HFFc6 (cell line): ENCODE results near the gene NLRP5. TPM values are rescaled to one million over a fixed set of nuclear protein-coding genes. Genes with fewer than 3 reads are reported as not detected.
A peak's percentile ranks its signal among the peaks of the same experiment; 100 is the strongest.

ENCODE experiments used
- DNase-seq: peaks from one replicate; pipeline ENCODE4 v3.0.0-alpha.2; 2018
- H3K27ac Mint-ChIP-seq: 2 replicates; pipeline ENCODE4 v1.8.0; 2020; ENCODE audit warnings: mild to moderate bottlenecking, mixed read lengths
- H3K27me3 Mint-ChIP-seq: 2 replicates; pipeline ENCODE4 v1.8.0; 2021; ENCODE audit warnings: mild to moderate bottlenecking, moderate library complexity, mixed read lengths; ENCODE audit not compliant: insufficient read depth
- H3K36me3 Mint-ChIP-seq: 2 replicates; pipeline ENCODE4 v1.8.0; 2021; ENCODE audit warnings: low read depth, mixed read lengths
- H3K4me1 Mint-ChIP-seq: 2 replicates; pipeline ENCODE4 v1.8.0; 2020; ENCODE audit warnings: low read depth, mixed read lengths
- H3K4me3 Mint-ChIP-seq: 2 replicates; pipeline ENCODE4 v1.8.0; 2020; ENCODE audit warnings: mild to moderate bottlenecking, moderate library complexity, mixed read lengths
- H3K9me3 Mint-ChIP-seq: 2 replicates; pipeline ENCODE4 v1.8.0; 2020; ENCODE audit warnings: mild to moderate bottlenecking, mixed read lengths
- total RNA-seq, 6 experiments: library from RNA; stranded (reverse); fragmentation: NEBNext Ultra II Directional; extraction: Animal tissue kit (Norgen Biotek cat#: 25700); gene quantifications; 2 replicates in 1 of 6; 3 replicates in 5 of 6; pipeline ENCODE4 v1.2.3, GENCODE V29; 2021
- TF ChIP-seq, protein P1 (sequence below): fragments of 200-600 bp; sonication (generic); IDR thresholded peaks from 2 replicates; pipeline ENCODE4 v1.5.0; 2021; ENCODE audit warnings: antibody characterized with exemption, mild to moderate bottlenecking

NLRP5 gene
- total RNA-seq, 6 experiments from 2014 or later = not detected

DNA sequence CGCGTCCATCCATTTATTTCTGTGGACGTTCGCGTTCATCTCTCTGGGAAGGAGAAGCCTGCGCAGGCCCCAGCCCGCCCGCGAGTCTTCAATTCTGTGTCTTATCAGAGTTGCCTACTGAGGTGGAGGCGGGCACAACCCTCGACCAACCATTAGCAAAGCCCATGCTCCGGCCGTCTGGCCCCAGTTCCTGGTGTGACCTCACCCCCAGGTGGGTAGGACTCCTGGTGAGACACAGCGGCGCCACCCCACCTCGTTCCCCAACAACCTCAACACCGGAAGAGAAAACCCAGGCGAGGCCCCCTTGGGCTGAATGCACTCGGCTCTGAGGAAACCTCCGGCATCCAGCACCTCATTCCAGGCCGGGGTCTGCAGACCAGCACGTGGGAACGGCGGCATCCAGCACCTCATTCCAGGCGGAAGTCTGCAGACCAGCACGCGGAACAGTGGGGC is 119.8 kb downstream of the NLRP5 start:
- no peaks in the 10 kb centered on the region for H3K4me1 Mint-ChIP-seq

DNA sequence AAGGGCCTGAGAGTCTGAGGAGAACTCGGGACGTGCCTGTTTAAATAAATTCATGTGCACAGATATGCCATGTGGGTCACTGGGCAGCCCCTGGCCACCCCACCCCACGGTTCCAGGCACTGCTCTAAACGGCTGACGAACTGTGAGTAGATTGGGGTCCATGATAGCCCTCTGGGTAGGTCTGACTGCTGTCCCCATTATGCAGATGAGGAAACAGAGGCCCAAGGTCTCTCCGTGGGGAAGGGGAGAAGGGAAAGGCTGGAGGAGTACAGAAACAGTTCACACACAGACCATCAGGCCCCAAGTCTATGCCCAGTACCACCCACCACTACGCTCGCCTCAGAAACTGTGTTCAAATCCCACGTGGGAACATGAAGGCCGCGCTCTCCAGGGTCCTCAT is 120.4 kb downstream of the NLRP5 start:
- DNase-seq = no peak
- TF ChIP-seq, protein P1, sequence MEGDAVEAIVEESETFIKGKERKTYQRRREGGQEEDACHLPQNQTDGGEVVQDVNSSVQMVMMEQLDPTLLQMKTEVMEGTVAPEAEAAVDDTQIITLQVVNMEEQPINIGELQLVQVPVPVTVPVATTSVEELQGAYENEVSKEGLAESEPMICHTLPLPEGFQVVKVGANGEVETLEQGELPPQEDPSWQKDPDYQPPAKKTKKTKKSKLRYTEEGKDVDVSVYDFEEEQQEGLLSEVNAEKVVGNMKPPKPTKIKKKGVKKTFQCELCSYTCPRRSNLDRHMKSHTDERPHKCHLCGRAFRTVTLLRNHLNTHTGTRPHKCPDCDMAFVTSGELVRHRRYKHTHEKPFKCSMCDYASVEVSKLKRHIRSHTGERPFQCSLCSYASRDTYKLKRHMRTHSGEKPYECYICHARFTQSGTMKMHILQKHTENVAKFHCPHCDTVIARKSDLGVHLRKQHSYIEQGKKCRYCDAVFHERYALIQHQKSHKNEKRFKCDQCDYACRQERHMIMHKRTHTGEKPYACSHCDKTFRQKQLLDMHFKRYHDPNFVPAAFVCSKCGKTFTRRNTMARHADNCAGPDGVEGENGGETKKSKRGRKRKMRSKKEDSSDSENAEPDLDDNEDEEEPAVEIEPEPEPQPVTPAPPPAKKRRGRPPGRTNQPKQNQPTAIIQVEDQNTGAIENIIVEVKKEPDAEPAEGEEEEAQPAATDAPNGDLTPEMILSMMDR = no peak
- Mint-ChIP-seq H3K27ac (no peak overlapping the region), H3K27me3 (peaks cover 7% of the 10 kb centered on the region), H3K4me3 (no peak overlapping the region), H3K9me3 (no peaks in the 10 kb centered on the region), H3K4me1 (no peaks in the 10 kb centered on the region), H3K36me3 (peaks cover 7% of the 10 kb centered on the region; the same call in 1 of the 2 replicates)

More for the DNA sequence above, 119.8 kb downstream of the NLRP5 start:
- TF ChIP-seq, protein P1 = no peak
- Mint-ChIP-seq H3K4me3 (no peak overlapping the region), H3K27me3 (peaks cover 7% of the 10 kb centered on the region), H3K36me3 (peaks cover 10% of the 10 kb centered on the region), H3K27ac (no peak overlapping the region), H3K9me3 (no peaks in the 10 kb centered on the region)
- no peak for DNase-seq

DNA sequence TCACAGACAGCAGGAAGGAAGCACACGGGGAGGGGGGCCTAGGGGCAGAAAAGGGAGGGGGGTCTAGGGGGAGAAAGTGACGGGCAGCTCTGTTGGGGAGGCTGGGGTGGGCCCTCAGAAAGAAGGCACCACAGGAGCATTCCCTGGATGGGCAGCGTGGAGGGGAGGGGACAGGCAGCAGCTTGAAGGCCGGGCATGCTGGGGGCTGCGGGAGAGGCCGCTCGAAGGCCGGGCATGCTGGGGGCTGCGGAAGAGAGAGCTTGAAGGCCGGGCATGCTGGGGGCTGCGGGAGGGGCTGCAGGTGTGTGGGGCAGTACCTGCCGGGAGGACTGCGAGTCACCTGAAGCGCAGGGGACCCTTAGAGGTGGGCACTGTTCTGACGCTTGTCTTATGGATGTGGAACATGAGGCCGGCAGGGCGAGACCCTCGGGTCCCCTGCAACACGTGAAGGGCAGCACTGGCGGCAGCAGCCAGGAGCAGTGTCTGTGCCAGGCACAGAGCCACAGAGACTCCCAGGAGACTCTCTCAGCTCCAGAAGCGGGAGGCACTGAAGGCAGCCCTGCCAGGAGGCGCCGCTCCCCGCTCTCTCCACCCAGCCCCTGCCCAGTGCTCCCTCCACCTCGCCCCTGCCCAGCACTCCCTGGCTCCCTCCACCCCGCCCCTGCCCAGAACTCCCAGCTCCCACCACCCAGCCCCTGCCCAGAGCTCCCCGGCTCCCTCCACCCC is 121.2 kb downstream of the NLRP5 start:
- peaks cover under 1% of the 10 kb centered on the region; the same call in 1 of the 2 replicates for H3K4me1 Mint-ChIP-seq
- TF ChIP-seq, protein P1 = no peak
- no peak for DNase-seq
- no peaks in the 10 kb centered on the region for H3K9me3 Mint-ChIP-seq
- H3K4me3 Mint-ChIP-seq = no peak overlapping the region
- peaks cover 7% of the 10 kb centered on the region; the same call in 1 of the 2 replicates for H3K36me3 Mint-ChIP-seq
- no peak overlapping the region for H3K27ac Mint-ChIP-seq
- peaks cover 5% of the 10 kb centered on the region for H3K27me3 Mint-ChIP-seq

DNA sequence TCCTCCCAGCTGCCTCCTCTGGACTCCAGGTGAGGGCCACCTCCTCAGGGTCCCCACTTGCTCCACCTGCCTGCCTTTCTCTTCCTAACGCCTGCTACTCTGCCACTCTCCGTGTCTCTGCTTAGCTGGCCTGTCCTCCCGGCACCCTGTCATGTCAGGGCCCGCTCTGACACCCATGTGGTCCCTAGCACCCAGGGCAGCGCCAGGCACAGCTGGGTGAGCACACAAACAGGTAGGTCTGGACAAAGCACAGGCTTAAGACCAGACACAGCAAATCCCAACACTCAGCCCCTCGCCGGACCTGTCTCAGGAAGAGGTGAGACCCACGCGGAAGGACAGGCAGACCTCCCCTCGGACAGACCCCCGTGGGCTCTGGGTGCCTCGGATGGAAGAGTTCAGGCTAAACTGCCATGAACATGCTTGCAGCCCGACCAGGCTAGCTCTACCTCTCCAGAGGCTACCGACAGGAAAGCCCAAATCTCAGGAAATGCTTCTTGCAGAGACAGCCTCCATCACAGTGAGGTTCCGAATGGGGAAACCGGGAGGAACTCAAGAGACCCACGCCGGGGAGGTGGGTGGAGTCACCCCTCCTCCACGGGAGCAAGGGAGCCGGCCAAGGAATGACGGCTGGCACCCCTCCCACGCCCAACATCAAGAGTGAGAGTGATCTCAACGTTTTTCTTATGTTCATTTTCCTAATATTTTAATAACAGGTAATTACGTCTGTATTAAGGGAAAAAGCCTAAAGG is 122.0 kb downstream of the NLRP5 start:
- TF ChIP-seq, protein P1 = no peak
- 0 out of 2 replicates have a peak overlapping the region, but pooled peaks have one; percentile 3 for H3K27ac Mint-ChIP-seq
- no peaks in the 10 kb centered on the region for H3K9me3 Mint-ChIP-seq
- DNase-seq = no peak
- H3K36me3 Mint-ChIP-seq = peaks cover 7% of the 10 kb centered on the region; the same call in 1 of the 2 replicates
- no peak overlapping the region for H3K4me3 Mint-ChIP-seq
- peaks cover 7% of the 10 kb centered on the region; the same call in 1 of the 2 replicates for H3K4me1 Mint-ChIP-seq
- H3K27me3 Mint-ChIP-seq = peaks cover 5% of the 10 kb centered on the region

DNA sequence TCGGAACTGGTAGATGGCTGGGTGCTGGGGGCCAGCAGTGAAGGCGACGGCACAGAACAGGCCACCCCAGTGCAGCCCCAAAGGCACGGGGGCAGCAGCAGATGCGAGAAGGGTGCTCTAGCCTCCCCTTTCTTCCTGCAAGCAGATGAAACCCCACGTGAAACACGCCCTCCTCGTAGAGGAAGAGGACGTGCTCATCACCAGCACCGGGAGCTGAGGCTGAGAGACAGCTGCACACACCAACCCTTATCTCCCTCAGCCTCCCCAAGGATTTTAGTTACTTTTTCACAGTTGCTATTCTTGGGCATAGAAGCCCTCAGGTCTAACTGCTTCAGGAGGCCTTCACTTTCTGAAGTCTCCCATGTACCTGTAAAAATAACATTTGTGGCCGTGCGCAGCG is 122.7 kb downstream of the NLRP5 start:
- no peaks in the 10 kb centered on the region for H3K9me3 Mint-ChIP-seq
- 0 out of 2 replicates have a peak overlapping the region, but pooled peaks have one; percentile 3 for H3K27ac Mint-ChIP-seq
- H3K36me3 Mint-ChIP-seq = peaks cover 7% of the 10 kb centered on the region; the same call in 1 of the 2 replicates
- peaks cover 7% of the 10 kb centered on the region; the same call in 1 of the 2 replicates for H3K4me1 Mint-ChIP-seq
- H3K27me3 Mint-ChIP-seq = peaks cover 5% of the 10 kb centered on the region
- no peak for DNase-seq
- TF ChIP-seq, protein P1 = no peak
- no peak overlapping the region for H3K4me3 Mint-ChIP-seq
